HepG2 (cell line): ENCODE results near the gene KIAA0319L. TPM values are rescaled to one million over a fixed set of nuclear protein-coding genes. Genes with fewer than 3 reads are reported as not detected.

Source experiments
- ATAC-seq: fragments of 200-7000 bp; cut with Tn5 transposase; 3 replicates; pipeline ENCODE4 v1.9.1; 2020; ENCODE audit warnings: mild to moderate bottlenecking, moderate library complexity
- BruUV-seq: library from RNA; stranded (reverse); fragments of 400-500 nt; replicated peaks from 2 replicates; lab custom pipeline; 2021; lab: Mats Ljungman, UMichigan
- CTCF ChIA-PET: fragments of 300-600 bp; formaldehyde crosslinking; extraction: SDS; loops from one replicate; lab custom pipeline; 2021; ENCODE audit warnings: low total read pairs, inconsistent platforms, low intra/inter-chr PET ratio; lab: Yijun Ruan, JAX
- POLR2A ChIA-PET: fragments of 350-600 bp; sonication (Branson Sonifier 250); formaldehyde crosslinking; loops from one replicate; lab custom pipeline; 2020; ENCODE audit warnings: antibody characterized with exemption, inconsistent platforms; lab: Yijun Ruan, JAX
- DNase-seq: peaks from one replicate; pipeline ENCODE4 v3.0.0-alpha.2; 2015; ENCODE audit warnings: low spot score
- FAIRE-seq: peaks from 3 replicates; lab custom pipeline; 2011; peaks lifted over from hg19 to GRCh38; lab: Jason Lieb, UNC
- H2AFZ ChIP-seq: one replicate; pipeline ENCODE4 v1.6.1; 2011; ENCODE audit warnings: low read length, inconsistent platforms
- H3K27ac ChIP-seq: fragments of 300-600 bp; 3 replicates; pipeline ENCODE4 v1.8.0; 2011; ENCODE audit warnings: mixed run types, mild to moderate bottlenecking, mixed read lengths, low read length, inconsistent platforms; ENCODE audit not compliant: insufficient read depth; ENCODE audit errors: extremely low read length
- H3K27me3 ChIP-seq, 2 experiments: fragments of 200-600 bp in 1 of 2; 2 replicates in 1 of 2; 3 replicates in 1 of 2; pipeline versions ENCODE4 v1.6.0 to v1.8.0; 2011; ENCODE audit warnings: low read length in 2 of 2, mild to moderate bottlenecking in 2 of 2, moderate library complexity in 2 of 2, inconsistent platforms in 1 of 2; ENCODE audit not compliant: insufficient read depth in 2 of 2, control insufficient read depth in 1 of 2
- H3K36me3 ChIP-seq, 2 experiments: fragments of 200-600 bp in 1 of 2; replicated peaks in 1 of 2; 2 replicates in 1 of 2; 3 replicates in 1 of 2; pipeline versions ENCODE4 v1.5.1 to v1.8.0; 2011; ENCODE audit warnings: low read length in 2 of 2, inconsistent platforms in 1 of 2; ENCODE audit not compliant: insufficient read depth in 2 of 2, control insufficient read depth in 1 of 2
- H3K4me1 ChIP-seq: 2 replicates; pipeline ENCODE4 v1.5.1; 2012; ENCODE audit warnings: low read length, inconsistent platforms; ENCODE audit not compliant: insufficient read depth
- H3K4me2 ChIP-seq: 2 replicates; pipeline ENCODE4 v1.6.0; 2011; ENCODE audit warnings: low read depth, low read length, inconsistent platforms
- H3K4me3 ChIP-seq, 3 experiments: fragments of 200-600 bp in 1 of 3; sonication (generic), shearing (Covaris generic) in 1 of 3; replicated peaks in 1 of 3; 2 replicates each; pipeline ENCODE4 v1.5.1; 2011 to 2016; ENCODE audit warnings: low read length in 3 of 3, inconsistent platforms in 2 of 3, low read depth in 2 of 3, mild to moderate bottlenecking in 2 of 3, control low read depth in 1 of 3, mixed read lengths in 1 of 3; ENCODE audit not compliant: insufficient read depth in 1 of 3
- H3K79me2 ChIP-seq: one replicate; pipeline ENCODE4 v1.6.1; 2011; ENCODE audit warnings: low read length, inconsistent platforms; ENCODE audit not compliant: insufficient read depth
- H3K9ac ChIP-seq: 2 replicates; pipeline ENCODE4 v1.6.0; 2011; ENCODE audit warnings: mild to moderate bottlenecking, low read depth, low read length, inconsistent platforms; ENCODE audit not compliant: insufficient read depth
- H3K9me3 ChIP-seq: 2 replicates; pipeline ENCODE4 v1.5.1; 2012; ENCODE audit warnings: mild to moderate bottlenecking, low read length
- H4K20me1 ChIP-seq: 2 replicates; pipeline ENCODE4 v1.6.0; 2011; ENCODE audit warnings: inconsistent platforms, mild to moderate bottlenecking, low read length, moderate library complexity; ENCODE audit not compliant: insufficient read depth
- AGO2 ChIP-seq: fragments of 200-400 bp; formaldehyde crosslinking; optimal IDR thresholded peaks from 2 replicates; pipeline ENCODE3; 2017; ENCODE audit warnings: mild to moderate bottlenecking, low read depth, low read length, moderate library complexity
- ARNTL ChIP-seq: sonication (generic); formaldehyde crosslinking; IDR thresholded peaks from 2 replicates; pipeline ENCODE4 v1.4.0; 2020; ENCODE audit warnings: mild to moderate bottlenecking, missing genetic modification reagents
- ATRX ChIP-seq: sonication (generic); formaldehyde crosslinking; IDR thresholded peaks from 2 replicates; pipeline ENCODE4 v1.4.0; 2020; ENCODE audit warnings: missing genetic modification reagents, borderline replicate concordance
- CSRNP2 ChIP-seq: sonication (generic); formaldehyde crosslinking; conservative IDR thresholded peaks from 2 replicates; pipeline ENCODE4 v1.8.0; 2022; ENCODE audit warnings: low read depth, missing genetic modification reagents
- HDAC2 ChIP-seq: sonication (generic); formaldehyde crosslinking; IDR thresholded peaks from 2 replicates; pipeline ENCODE4 v1.4.0; 2020; ENCODE audit warnings: missing genetic modification reagents
- HOMEZ ChIP-seq: IDR thresholded peaks from 2 replicates; pipeline ENCODE4 v1.6.1; 2016; ENCODE audit warnings: low read depth
- JUNB ChIP-seq: sonication (generic); formaldehyde crosslinking; IDR thresholded peaks from 2 replicates; pipeline ENCODE4 v1.8.0; 2022; ENCODE audit warnings: missing genetic modification reagents, mild to moderate bottlenecking, borderline replicate concordance
- KMT2A ChIP-seq: sonication (generic); formaldehyde crosslinking; IDR thresholded peaks from 2 replicates; pipeline ENCODE4 v1.4.0; 2020; ENCODE audit warnings: missing genetic modification reagents
- NFE2L1 ChIP-seq: sonication (generic); formaldehyde crosslinking; IDR thresholded peaks from 2 replicates; pipeline ENCODE4 v1.4.0; 2020; ENCODE audit warnings: missing genetic modification reagents, mild to moderate bottlenecking, borderline replicate concordance
- SRSF1 ChIP-seq: fragments of 200-400 bp; formaldehyde crosslinking; optimal IDR thresholded peaks from 2 replicates; pipeline ENCODE3; 2017; ENCODE audit warnings: mild to moderate bottlenecking, low read depth, low read length, moderate library complexity
- TOPORS ChIP-seq: sonication (generic); formaldehyde crosslinking; IDR thresholded peaks from 2 replicates; pipeline ENCODE4 v1.8.0; 2023; ENCODE audit warnings: mild to moderate bottlenecking, missing genetic modification reagents
- ZBED4 ChIP-seq: sonication (generic); formaldehyde crosslinking; IDR thresholded peaks from 2 replicates; pipeline ENCODE4 v1.4.0; 2020; ENCODE audit warnings: missing genetic modification reagents, borderline replicate concordance
- ZMYM3 ChIP-seq: sonication (generic); formaldehyde crosslinking; IDR thresholded peaks from 2 replicates; pipeline ENCODE4 v1.5.1; 2020; ENCODE audit warnings: mild to moderate bottlenecking, missing genetic modification reagents
- ZNF557 ChIP-seq: sonication (generic); formaldehyde crosslinking; IDR thresholded peaks from 2 replicates; pipeline ENCODE4 v1.4.0; 2020; ENCODE audit warnings: missing genetic modification reagents
- ZNF816 ChIP-seq: sonication (generic); formaldehyde crosslinking; IDR thresholded peaks from 2 replicates; pipeline ENCODE4 v1.8.0; 2022; ENCODE audit warnings: missing genetic modification reagents, mild to moderate bottlenecking, borderline replicate concordance
- WGBS: methylation state at CpG from one replicate; pipeline ENCODE4 v1.1.6; 2017; ENCODE audit warnings: low lambda C conversion rate; 5-methylcytosine and 5-hydroxymethylcytosine counted together
- in situ Hi-C: cut with HindIII; loops from 2 replicates; pipeline ENCODE4 v1.10.0; 2017; ENCODE audit warnings: low pct_unique_long_range_greater_than_20kb; ENCODE audit not compliant: extremely low pct_ligation_motif_present
- intact Hi-C: fragments of 100-400 bp; cut with micrococcal nuclease; formaldehyde crosslinking; loops from one replicate; pipeline ENCODE4 v1.10.0; 2022; ENCODE audit not compliant: unreplicated experiment
- polyA plus RNA-seq, 8 experiments: library from polyadenylated mRNA; depleted of rRNA in 3 of 8; stranded (reverse) in 7 of 8; unstranded in 1 of 8; fragments of >200 nt; fragmentation: Illumina TruSeq in 4 of 8; extraction: Trizol in 4 of 8; gene quantifications; 2 replicates each; pipeline versions ENCODE4 v1.2.1 to v1.2.3, GENCODE V29; 2011 to 2016; ENCODE audit warnings: low read depth in 4 of 8, missing spikeins in 1 of 8, mixed read lengths in 1 of 8; ENCODE audit not compliant: insufficient read depth in 1 of 8
- total RNA-seq, 5 experiments: library from RNA; depleted of rRNA; stranded (reverse); fragments of >200 nt; fragmentation: Illumina TruSeq; extraction: Trizol; gene quantifications; 2 replicates each; pipeline ENCODE4 v1.2.3, GENCODE V29; 2016; ENCODE audit warnings: low read depth in 1 of 5

Gene KIAA0319L
- total and polyA plus RNA-seq, 2 of the 13 experiments (the other 11 are each of a cell fraction or from before 2014, with no cell fraction given): 33.4 to 82.6 TPM

- Histone ChIP-seq H3K79me2 (no peaks in the 10 kb centered on the region), H3K27ac (no peak overlapping the region), H3K9me3 (no peaks in the 10 kb centered on the region), H3K9ac (no peak overlapping the region), H3K4me2 (no peak overlapping the region), H3K36me3 (peaks cover 0 to under 1% of the 10 kb centered on the region in 2 experiments; a peak in 2 of 5 replicates), H3K27me3 (peaks cover 0 to 10% of the 10 kb centered on the region in 2 experiments; a peak in 1 of 5 replicates), H3K4me1 (peaks cover 12% of the 10 kb centered on the region), H2AFZ (no peak overlapping the region), H3K4me3 (no peak overlapping the region), H4K20me1 (no peaks in the 10 kb centered on the region)
- in situ Hi-C loops (loop anchor here (5.0 kb wide), 1 partner anchor 147 kb away; the partner anchor contains the start of gene C1orf216), intact Hi-C loops (loop anchor here (1.0 kb wide), 3 partner anchors 145 to 204 kb away; no protein-coding TSS in a partner anchor)
- FAIRE-seq (no peak), ATAC-seq (no peak), DNase-seq (no peak)
- TF ChIP-seq HOMEZ: no peak
- TF ChIP-seq ZBED4 (CRISPR knock-in tag): no peak
- no peak for TF ChIP-seq TOPORS
- no peak for TF ChIP-seq ZNF557
- no peak for TF ChIP-seq KMT2A (CRISPR knock-in tag)
- no peak for TF ChIP-seq ATRX (CRISPR knock-in tag)
- TF ChIP-seq ARNTL: no peak
- TF ChIP-seq AGO2: no peak
- no peak for TF ChIP-seq CSRNP2
- TF ChIP-seq ZNF816 (CRISPR knock-in tag): no peak
- no peak for TF ChIP-seq HDAC2 (CRISPR knock-in tag)
- TF ChIP-seq SRSF1: no peak
- no peak for TF ChIP-seq JUNB
- no peak for TF ChIP-seq NFE2L1 (CRISPR knock-in tag)
- no peak for TF ChIP-seq ZMYM3 (CRISPR knock-in tag)
- ChIA-PET CTCF (interaction anchor here (1.4 to 2.2 kb wide), 3 partner anchors 145 to 205 kb away, joined by 4 to 20 read pairs (median 12); no protein-coding TSS in a partner anchor), POLR2A (no interaction called here)
- WGBS: 13% methylated on average over 1 of the region's 1 CpG
- no TSS peak for BruUV-seq
Measured at GRCh38 chr1:35569936-35570335, 12.7 kb upstream of the KIAA0319L start.
